WTC11 (cell line): ENCODE results near the gene SPNS2. TPM values are rescaled to one million over a fixed set of nuclear protein-coding genes. Genes with fewer than 3 reads are reported as not detected.

Experiments used
- ATAC-seq: fragments of 200-7000 bp; cut with Tn5 transposase; 2 replicates; pipeline ENCODE4 v1.10.0; 2021; ENCODE audit warnings: mild to moderate bottlenecking, moderate library complexity
- CTCF ChIA-PET: fragments of 300-600 bp; sonication (Branson Sonifier 250); formaldehyde crosslinking; loops from one replicate; lab custom pipeline; 2021; ENCODE audit warnings: antibody characterized with exemption; lab: Charles Lee
- POLR2A ChIA-PET: fragments of 350-600 bp; sonication (Branson Sonifier 250); formaldehyde crosslinking; loops from one replicate; lab custom pipeline; 2021; ENCODE audit warnings: antibody characterized with exemption; lab: Charles Lee
- DNase-seq: peaks from one replicate; pipeline ENCODE4 v3.0.0; 2021; ENCODE audit warnings: low spot score
- H3K27ac Mint-ChIP-seq: 2 replicates; pipeline ENCODE4 v1.8.0; 2021; ENCODE audit warnings: mixed read lengths
- H3K27me3 Mint-ChIP-seq: 2 replicates; pipeline ENCODE4 v1.8.0; 2021; ENCODE audit warnings: low read depth, mild to moderate bottlenecking, moderate library complexity, mixed read lengths
- H3K36me3 Mint-ChIP-seq: 2 replicates; pipeline ENCODE4 v1.8.0; 2021; ENCODE audit warnings: mixed read lengths
- H3K4me1 Mint-ChIP-seq: 2 replicates; pipeline ENCODE4 v1.8.0; 2022; ENCODE audit warnings: mixed read lengths
- H3K4me3 Mint-ChIP-seq: 2 replicates; pipeline ENCODE4 v1.8.0; 2021; ENCODE audit warnings: mild to moderate bottlenecking, moderate library complexity, mixed read lengths
- H3K9me3 Mint-ChIP-seq: 2 replicates; pipeline ENCODE4 v1.8.0; 2021; ENCODE audit warnings: mixed read lengths
- AR ChIP-seq: fragments of 250-450 bp; sonication (Bioruptor Pico); IDR thresholded peaks from 2 replicates; pipeline ENCODE4 v1.9.0; 2021; ENCODE audit warnings: mild to moderate bottlenecking
- E2F4 ChIP-seq: sonication (generic); formaldehyde crosslinking; IDR thresholded peaks from 2 replicates; pipeline ENCODE4 v1.8.1; 2022; ENCODE audit warnings: low read depth, mild to moderate bottlenecking, moderate library complexity, missing genetic modification reagents, borderline replicate concordance
- ELF4 ChIP-seq: sonication (generic); formaldehyde crosslinking; IDR thresholded peaks from 2 replicates; pipeline ENCODE4 v1.8.1; 2022; ENCODE audit warnings: low read depth, mild to moderate bottlenecking, moderate library complexity, missing genetic modification reagents
- FOXK1 ChIP-seq: sonication (generic); formaldehyde crosslinking; IDR thresholded peaks from 2 replicates; pipeline ENCODE4 v1.8.0; 2022; ENCODE audit warnings: mild to moderate bottlenecking, moderate library complexity, missing genetic modification reagents
- FOXP1 ChIP-seq: sonication (generic); formaldehyde crosslinking; IDR thresholded peaks from 2 replicates; pipeline ENCODE4 v1.8.0; 2022; ENCODE audit warnings: missing genetic modification reagents, mild to moderate bottlenecking, moderate library complexity, borderline replicate concordance
- FOXP4 ChIP-seq: sonication (generic); formaldehyde crosslinking; IDR thresholded peaks from 2 replicates; pipeline ENCODE4 v1.8.0; 2022; ENCODE audit warnings: mild to moderate bottlenecking, missing genetic modification reagents
- MXD4 ChIP-seq: fragments of 250-450 bp; sonication (Bioruptor Pico); IDR thresholded peaks from 2 replicates; pipeline ENCODE4 v1.8.0; 2021; ENCODE audit warnings: mild to moderate bottlenecking, moderate library complexity, borderline replicate concordance
- NFATC4 ChIP-seq: fragments of 250-450 bp; sonication (Bioruptor Pico); IDR thresholded peaks from 2 replicates; pipeline ENCODE4 v1.9.0; 2021; ENCODE audit warnings: mild to moderate bottlenecking
- NFE2L1 ChIP-seq: sonication (generic); formaldehyde crosslinking; IDR thresholded peaks from 2 replicates; pipeline ENCODE4 v1.8.1; 2023; ENCODE audit warnings: missing genetic modification reagents
- NR2C2 ChIP-seq: sonication (generic); formaldehyde crosslinking; IDR thresholded peaks from 2 replicates; pipeline ENCODE4 v1.8.0; 2022; ENCODE audit warnings: mild to moderate bottlenecking, missing genetic modification reagents
- NR3C1 ChIP-seq: sonication (generic); formaldehyde crosslinking; conservative IDR thresholded peaks from 2 replicates; pipeline ENCODE4 v1.8.1; 2023; ENCODE audit warnings: low read depth, mild to moderate bottlenecking, missing genetic modification reagents
- OVOL2 ChIP-seq: fragments of 250-450 bp; sonication (Bioruptor Pico); IDR thresholded peaks from 2 replicates; pipeline ENCODE4 v1.9.0; 2021; ENCODE audit warnings: mild to moderate bottlenecking, borderline replicate concordance
- PREB ChIP-seq: sonication (generic); formaldehyde crosslinking; IDR thresholded peaks from 2 replicates; pipeline ENCODE4 v1.8.1; 2022; ENCODE audit warnings: mild to moderate bottlenecking, missing genetic modification reagents, moderate library complexity, borderline replicate concordance
- RELA ChIP-seq: sonication (generic); formaldehyde crosslinking; IDR thresholded peaks from 2 replicates; pipeline ENCODE4 v1.8.1; 2022; ENCODE audit warnings: missing genetic modification reagents, mild to moderate bottlenecking, borderline replicate concordance
- TEAD1 ChIP-seq: sonication (generic); formaldehyde crosslinking; IDR thresholded peaks from 2 replicates; pipeline ENCODE4 v1.8.0; 2022; ENCODE audit warnings: mild to moderate bottlenecking, missing genetic modification reagents
- ZNF263 ChIP-seq: sonication (generic); formaldehyde crosslinking; IDR thresholded peaks from 2 replicates; pipeline ENCODE4 v1.8.1; 2022; ENCODE audit warnings: low read depth, mild to moderate bottlenecking, moderate library complexity, missing genetic modification reagents
- ZNF396 ChIP-seq: fragments of 250-450 bp; sonication (Bioruptor Pico); IDR thresholded peaks from 2 replicates; pipeline ENCODE4 v1.8.0; 2021; ENCODE audit warnings: mild to moderate bottlenecking, moderate library complexity, borderline replicate concordance
- ZNF423 ChIP-seq: fragments of 250-450 bp; sonication (Bioruptor Pico); IDR thresholded peaks from 2 replicates; pipeline ENCODE4 v2.1.2; 2022; ENCODE audit warnings: mild to moderate bottlenecking, moderate library complexity
- ZNF425 ChIP-seq: fragments of 250-450 bp; sonication (Bioruptor Pico); conservative IDR thresholded peaks from 2 replicates; pipeline ENCODE4 v1.9.0; 2021; ENCODE audit warnings: mild to moderate bottlenecking
- ZNF512 ChIP-seq: sonication (generic); formaldehyde crosslinking; IDR thresholded peaks from 2 replicates; pipeline ENCODE4 v1.8.1; 2022; ENCODE audit warnings: missing genetic modification reagents, borderline replicate concordance
- ZSCAN18 ChIP-seq: fragments of 250-450 bp; sonication (Bioruptor Pico); IDR thresholded peaks from 2 replicates; pipeline ENCODE4 v2.1.2; 2022; ENCODE audit warnings: mild to moderate bottlenecking, moderate library complexity
- total RNA-seq: library from RNA; stranded (reverse); gene quantifications from 3 replicates; pipeline ENCODE4 v1.2.3, GENCODE V29; 2021

The SPNS2 gene
- total RNA-seq, 1 experiment from 2014 or later = 0.87 TPM

- TF ChIP-seq ZNF512 (CRISPR knock-in tag) (no peak), NFATC4 (CRISPR knock-in tag) (no peak), OVOL2 (CRISPR knock-in tag) (no peak), FOXP1 (CRISPR knock-in tag) (no peak), TEAD1 (no peak), ELF4 (no peak), FOXP4 (CRISPR knock-in tag) (no peak), NR3C1 (CRISPR knock-in tag) (no peak)
Observed at GRCh38 chr17:4587195-4587594, 88.5 kb downstream of the SPNS2 start (continued).

- Mint-ChIP-seq H3K4me1 (peaks cover 9% of the 10 kb centered on the region), H3K9me3 (no peaks in the 10 kb centered on the region), H3K36me3 (no peaks in the 10 kb centered on the region), H3K4me3 (no peak overlapping the region)
- ChIA-PET POLR2A (no interaction called here), CTCF (interaction anchor here (1.3 to 2.9 kb wide), 2 partner anchors 21 to 37 kb away, joined by 7 to 14 read pairs; no protein-coding TSS in a partner anchor)
- no peak for ATAC-seq
- TF ChIP-seq RELA (CRISPR knock-in tag) (no peak), FOXK1 (no peak), NFATC4 (CRISPR knock-in tag) (no peak), ZNF423 (CRISPR knock-in tag) (no peak), AR (CRISPR knock-in tag) (no peak), ZNF263 (CRISPR knock-in tag) (no peak), MXD4 (CRISPR knock-in tag) (no peak)
- TF ChIP-seq, all 79 proteins: peak for 0
- DNase-seq = no peak
- peaks cover 32% of the 10 kb centered on the region for H3K27me3 Mint-ChIP-seq
- no peak overlapping the region for H3K27ac Mint-ChIP-seq
Observed at GRCh38 chr17:4587803-4588202, 89.1 kb downstream of the SPNS2 start.

- no peaks in the 10 kb centered on the region for H3K9me3 Mint-ChIP-seq
- ATAC-seq (no peak), DNase-seq (no peak)
- H3K4me1 Mint-ChIP-seq = peaks cover 9% of the 10 kb centered on the region
- H3K27ac Mint-ChIP-seq = no peak overlapping the region
- CTCF ChIA-PET = interaction anchor here (0.7 to 2.9 kb wide), 4 partner anchors 10 to 167 kb away, joined by 3 to 14 read pairs (median 6); no protein-coding TSS in a partner anchor
- peaks cover 26% of the 10 kb centered on the region for H3K27me3 Mint-ChIP-seq
- no peaks in the 10 kb centered on the region for H3K36me3 Mint-ChIP-seq
- POLR2A ChIA-PET = no interaction called here
- H3K4me3 Mint-ChIP-seq = no peak overlapping the region
- TF ChIP-seq NFE2L1 (CRISPR knock-in tag) (no peak), ZSCAN18 (CRISPR knock-in tag) (no peak), NR2C2 (no peak), E2F4 (CRISPR knock-in tag) (no peak), PREB (CRISPR knock-in tag) (no peak), ZNF425 (CRISPR knock-in tag) (no peak), ZNF396 (no peak)
Observed at GRCh38 chr17:4588391-4588790, 89.7 kb downstream of the SPNS2 start.
